Panc1 (cell line): ENCODE data around the gene LEFTY2.

ENCODE experiments used
- POLR2AphosphoS5 ChIP-seq: IDR thresholded peaks from 2 replicates; pipeline ENCODE4 v1.6.1; 2012; ENCODE audit warnings: mild to moderate bottlenecking, low read depth, low read length, moderate library complexity
- TCF7L2 ChIP-seq: IDR thresholded peaks from 2 replicates; pipeline ENCODE4 v1.6.1; 2011; ENCODE audit warnings: mild to moderate bottlenecking, low read depth, low read length, inconsistent platforms
- TF ChIP-seq, protein P1 (sequence below): fragments of 450-650 bp; IDR thresholded peaks from 2 replicates; pipeline ENCODE4 v1.5.1; 2017; ENCODE audit warnings: mild to moderate bottlenecking

DNA sequence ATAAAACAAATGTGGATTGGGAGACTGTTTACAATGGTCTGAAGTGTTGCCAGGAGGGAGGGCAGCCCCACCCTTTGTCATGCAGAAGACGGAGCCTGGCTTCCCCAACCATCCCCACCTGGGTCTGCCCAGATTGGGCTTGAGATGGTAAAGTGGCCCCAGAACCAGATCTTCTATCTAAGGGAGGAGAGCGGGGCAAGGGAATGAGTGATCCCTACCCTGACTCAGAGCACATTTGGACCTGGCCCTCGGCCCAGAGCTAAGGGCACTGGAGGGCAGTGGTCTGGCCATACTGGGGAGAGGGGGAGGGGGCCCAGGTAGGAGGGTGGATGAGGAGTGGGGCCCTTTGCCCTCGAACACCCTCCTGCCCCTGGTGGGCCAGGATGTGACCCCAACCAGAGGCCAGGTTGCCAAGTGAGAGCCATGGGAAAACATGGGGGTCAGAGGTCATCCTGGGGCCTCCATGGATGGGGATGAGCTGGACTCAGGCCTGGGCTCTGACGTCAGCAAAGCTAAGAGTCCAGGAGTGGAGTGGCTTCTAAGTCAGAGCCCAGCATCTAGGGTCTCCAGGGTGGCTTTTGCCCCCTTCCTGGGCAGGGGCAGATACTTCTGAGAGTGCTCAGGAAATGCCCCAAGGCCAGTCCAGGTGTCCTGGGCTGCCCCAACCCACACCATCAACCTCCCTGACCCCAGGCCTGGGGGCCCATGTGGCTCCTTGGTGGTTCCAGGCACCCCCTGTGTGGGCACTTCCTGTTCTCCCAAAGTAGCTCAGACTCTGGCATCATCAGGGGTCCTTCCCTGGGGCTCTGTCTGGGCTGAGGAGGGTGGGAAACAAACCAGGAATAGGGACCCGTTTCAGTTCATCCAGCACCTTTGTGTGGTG, 50.4 kb downstream of the LEFTY2 start:
- TF ChIP-seq, protein P1, sequence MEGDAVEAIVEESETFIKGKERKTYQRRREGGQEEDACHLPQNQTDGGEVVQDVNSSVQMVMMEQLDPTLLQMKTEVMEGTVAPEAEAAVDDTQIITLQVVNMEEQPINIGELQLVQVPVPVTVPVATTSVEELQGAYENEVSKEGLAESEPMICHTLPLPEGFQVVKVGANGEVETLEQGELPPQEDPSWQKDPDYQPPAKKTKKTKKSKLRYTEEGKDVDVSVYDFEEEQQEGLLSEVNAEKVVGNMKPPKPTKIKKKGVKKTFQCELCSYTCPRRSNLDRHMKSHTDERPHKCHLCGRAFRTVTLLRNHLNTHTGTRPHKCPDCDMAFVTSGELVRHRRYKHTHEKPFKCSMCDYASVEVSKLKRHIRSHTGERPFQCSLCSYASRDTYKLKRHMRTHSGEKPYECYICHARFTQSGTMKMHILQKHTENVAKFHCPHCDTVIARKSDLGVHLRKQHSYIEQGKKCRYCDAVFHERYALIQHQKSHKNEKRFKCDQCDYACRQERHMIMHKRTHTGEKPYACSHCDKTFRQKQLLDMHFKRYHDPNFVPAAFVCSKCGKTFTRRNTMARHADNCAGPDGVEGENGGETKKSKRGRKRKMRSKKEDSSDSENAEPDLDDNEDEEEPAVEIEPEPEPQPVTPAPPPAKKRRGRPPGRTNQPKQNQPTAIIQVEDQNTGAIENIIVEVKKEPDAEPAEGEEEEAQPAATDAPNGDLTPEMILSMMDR: no peak
- TF ChIP-seq POLR2AphosphoS5 (no peak), TCF7L2 (no peak)
